NCI-H69 (cell line): Measurements from ENCODE around the gene TSPAN9.

ENCODE experiments used
- DNase-seq: peaks from one replicate; lab custom pipeline; 2025; lab: John Stamatoyannopoulos, UW

TSPAN9 gene

DNA sequence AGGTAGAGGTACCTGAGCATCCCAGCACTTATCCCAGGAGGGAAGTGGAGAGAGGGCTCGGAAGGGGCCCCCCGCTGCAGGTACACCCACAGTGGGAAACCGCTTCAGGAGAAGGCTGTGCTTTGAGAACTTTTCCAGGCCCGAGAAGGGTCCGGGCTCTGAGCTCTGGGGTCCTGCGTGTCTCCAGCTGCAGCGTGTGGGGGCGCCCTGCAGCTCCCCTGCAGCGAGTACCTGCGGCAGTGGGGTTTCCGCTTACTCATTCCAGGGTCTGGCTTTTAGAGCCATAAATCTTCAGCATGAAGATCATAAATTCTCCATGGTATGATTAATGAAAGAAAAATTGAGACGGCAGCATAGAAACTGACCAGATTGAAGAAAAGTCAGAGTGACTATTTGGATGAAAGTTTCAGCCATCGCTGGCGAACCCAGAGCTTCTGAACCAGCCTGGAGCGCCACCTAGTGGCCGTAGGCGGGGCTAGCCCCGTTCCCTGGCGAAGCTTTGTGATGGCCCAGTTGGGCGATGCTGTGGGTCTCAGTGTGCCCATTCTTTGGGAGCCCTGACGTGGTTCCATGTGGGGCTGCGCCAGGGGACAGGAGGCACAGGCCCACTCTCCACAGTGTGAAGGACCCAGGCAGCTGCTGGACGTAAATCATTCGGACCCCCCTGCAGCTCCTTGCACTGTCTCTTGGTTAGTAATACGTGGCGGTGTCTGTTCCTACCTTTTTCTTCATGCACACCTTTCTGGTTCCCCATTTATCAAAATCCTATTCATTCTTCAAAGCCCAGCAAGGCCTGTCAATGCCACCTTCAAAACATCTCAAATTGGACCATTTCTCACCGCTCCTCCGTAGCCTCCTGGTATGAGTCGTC, 198.2 kb downstream of the TSPAN9 start:
- DNase-seq, result peak; percentile 77

DNA sequence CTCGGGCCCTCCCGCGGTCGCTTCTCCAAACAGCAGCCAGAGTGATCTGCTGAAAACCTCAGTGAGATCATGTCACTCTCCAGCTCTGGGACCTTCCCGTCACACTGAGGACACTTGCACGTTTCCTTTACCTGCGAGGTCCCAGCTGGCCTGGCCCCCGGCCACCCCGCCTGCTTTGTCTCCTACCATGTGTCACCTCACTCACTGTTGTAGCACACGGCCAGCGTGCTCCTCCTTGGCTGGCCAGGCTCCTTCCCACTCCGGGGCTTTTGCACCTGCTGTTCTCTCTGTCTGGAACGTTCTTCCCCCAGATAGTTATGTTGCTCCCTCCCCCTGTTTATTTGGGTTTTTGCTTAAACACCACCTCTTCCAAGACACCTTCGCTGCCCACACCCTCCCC, 199.0 kb downstream of the TSPAN9 start:
- no peak for DNase-seq

GRCh38 chr12:3277306-3277943, 200.2 kb downstream of the TSPAN9 start:
- DNase-seq, result no peak

DNA sequence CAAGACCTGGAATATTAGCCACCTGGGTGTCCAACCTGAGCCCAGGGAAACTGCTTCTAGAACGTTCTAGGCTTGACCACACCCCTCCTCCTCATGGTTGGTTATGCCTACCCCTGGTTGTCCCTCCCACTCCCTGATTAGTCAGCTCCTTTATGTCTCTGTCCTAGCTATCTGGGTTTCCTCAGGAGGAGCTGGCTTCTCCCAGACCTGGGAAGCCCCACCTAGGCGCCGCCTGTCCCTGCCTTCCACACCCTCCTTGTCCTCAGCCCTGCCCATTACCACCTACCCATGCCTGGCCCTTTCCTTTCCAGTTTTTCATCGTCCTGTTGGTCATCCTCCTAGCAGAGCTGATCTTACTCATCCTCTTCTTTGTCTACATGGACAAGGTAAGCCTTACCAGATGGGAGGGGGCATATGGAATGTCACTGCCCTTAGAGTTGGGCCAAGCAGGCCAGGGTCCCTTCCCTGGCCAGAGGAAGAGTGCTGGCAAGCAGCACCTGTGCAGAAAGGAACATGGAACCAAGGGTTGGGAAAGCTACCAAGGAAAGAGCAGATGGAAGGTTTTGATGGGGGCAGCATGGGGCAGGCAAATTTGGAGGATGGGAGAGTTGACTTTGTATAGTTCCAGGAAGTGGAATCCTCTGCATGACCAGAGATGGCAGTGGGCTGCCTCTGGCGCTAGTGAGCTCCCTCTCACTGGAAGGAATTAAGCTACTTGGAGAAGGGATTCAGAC, 201.7 kb downstream of the TSPAN9 start:
- no peak for DNase-seq

- DNase-seq, result no peak
Observed at GRCh38 chr12:3279415-3279780, 202.2 kb downstream of the TSPAN9 start.

- no peak for DNase-seq
Observed at GRCh38 chr12:3279832-3280231, 202.7 kb downstream of the TSPAN9 start.

GRCh38 chr12:3280967-3281366, 203.8 kb downstream of the TSPAN9 start:
- no peak for DNase-seq

- no peak for DNase-seq
Observed at GRCh38 chr12:3281588-3282383, 204.6 kb downstream of the TSPAN9 start.

DNA sequence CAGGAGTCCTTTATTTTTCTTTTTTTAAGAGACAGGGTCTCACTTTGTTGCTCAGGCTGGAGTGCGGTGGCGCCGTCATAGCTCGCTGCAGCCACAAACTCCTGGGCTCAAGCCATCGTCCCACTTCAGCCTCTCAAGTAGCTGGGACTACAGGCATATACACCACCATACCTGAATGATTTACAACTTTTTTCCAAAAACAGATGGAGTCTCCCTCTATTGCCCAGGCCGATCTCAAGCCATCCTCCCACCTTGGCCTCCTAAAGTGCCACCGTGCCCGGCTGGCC, 205.1 kb downstream of the TSPAN9 start:
- no peak for DNase-seq

DNA sequence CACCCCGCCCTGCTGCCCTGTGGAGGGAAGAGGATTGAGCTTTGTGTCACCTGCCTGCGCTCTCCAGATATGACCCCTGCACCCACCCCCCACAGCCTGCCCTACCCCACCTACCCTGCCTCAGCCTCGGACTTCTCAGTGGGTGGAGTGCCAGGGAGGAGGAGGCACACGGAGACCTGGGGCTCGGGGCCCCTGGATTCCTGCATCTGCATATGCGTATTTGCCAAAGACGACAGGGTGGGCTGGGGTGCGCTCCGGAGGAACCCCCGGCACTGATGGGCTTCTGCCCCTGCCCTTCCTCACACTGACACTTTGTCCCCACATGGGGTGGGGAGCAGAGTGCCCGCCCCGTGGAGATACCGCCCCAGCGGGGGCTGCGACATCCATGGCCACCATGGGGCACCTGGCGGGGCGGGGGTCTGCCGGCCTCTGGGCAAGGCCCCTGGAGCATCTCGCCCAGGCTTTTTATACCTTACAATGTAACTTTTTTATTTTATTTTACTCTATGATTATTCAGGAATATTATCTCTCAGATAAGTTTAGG, 206.0 kb downstream of the TSPAN9 start:
- DNase-seq, result no peak

- DNase-seq, result no peak
Observed at GRCh38 chr12:3284405-3284804, 207.2 kb downstream of the TSPAN9 start.

DNA sequence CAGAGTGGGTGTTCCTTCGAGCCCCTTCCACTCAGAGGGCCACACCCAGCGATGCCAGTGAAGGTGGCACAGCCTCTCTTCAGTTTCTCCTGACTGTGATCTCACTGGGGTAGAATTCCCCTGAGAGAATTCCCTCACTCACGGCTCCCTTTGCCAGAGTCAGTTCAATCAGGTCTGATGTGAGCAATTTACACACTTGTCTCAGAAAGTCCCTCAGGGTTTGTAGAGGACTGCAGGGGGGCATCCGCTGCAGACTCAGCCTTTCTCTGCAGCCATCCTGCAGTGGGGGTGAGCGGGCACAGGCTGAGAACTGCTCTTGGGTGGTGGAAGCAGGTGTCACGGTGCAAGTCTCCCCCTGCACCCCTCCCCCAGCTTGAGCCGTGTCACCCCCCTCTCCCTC, 208.4 kb downstream of the TSPAN9 start:
- peak; percentile 70 for DNase-seq

DNA sequence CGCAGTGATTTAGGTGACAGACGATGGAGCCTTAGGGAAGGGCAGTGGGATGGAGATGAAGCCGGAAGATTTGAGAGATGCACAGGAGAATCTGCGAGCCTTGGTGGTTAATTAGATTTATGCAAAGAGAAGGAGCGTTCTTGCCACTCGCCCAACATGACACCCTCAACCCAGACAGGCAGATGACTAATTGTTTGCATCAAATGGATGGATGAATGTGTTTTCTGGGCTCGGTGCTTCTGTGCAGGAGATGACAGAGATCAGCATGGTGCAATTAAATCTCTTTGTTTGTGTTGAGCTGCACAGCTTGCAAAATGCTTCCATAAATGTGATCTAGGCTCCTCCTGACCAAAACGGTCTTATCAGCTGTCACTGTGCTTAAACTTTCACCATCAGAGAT, 211.5 kb downstream of the TSPAN9 start:
- DNase-seq, result peak; percentile 82

GRCh38 chr12:3289702-3290101, 212.5 kb downstream of the TSPAN9 start:
- DNase-seq, result no peak

GRCh38 chr12:3291939-3292338, 214.8 kb downstream of the TSPAN9 start:
- no peak for DNase-seq

DNA sequence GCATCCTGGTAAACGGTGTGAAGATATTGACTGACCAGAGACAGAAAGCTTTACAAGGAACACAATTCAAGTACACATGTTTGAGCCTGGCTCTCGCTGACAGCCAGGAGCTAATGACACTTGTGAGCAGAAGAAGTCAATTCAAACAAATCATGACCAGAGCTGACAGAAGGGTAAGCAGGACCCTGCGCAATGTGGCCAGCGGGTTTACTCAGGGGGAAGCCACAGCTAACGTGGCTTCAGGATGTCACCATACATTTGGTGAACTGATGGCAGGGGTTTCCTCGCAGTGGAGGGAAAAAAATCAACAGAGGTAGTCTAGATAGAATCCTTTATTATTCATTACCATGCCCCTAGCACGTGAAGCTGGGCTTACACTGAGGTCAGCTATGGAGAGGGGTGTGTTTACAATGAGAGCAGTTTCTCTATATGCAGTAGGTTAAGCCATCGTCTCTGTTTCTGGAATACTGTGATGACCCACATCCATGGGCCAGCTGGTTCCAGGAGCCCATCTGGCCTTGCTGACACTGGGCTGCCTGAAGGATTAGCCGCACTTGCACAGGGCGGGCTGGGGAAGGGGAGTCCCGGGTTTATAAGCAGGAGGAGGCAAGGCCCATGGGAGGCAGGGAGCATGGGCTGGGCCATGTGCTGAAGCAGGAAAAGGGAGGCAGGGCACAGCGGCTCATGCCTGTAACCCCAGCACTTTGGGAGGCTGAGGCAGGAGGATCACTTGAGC, 215.7 kb downstream of the TSPAN9 start:
- DNase-seq, result no peak

DNA sequence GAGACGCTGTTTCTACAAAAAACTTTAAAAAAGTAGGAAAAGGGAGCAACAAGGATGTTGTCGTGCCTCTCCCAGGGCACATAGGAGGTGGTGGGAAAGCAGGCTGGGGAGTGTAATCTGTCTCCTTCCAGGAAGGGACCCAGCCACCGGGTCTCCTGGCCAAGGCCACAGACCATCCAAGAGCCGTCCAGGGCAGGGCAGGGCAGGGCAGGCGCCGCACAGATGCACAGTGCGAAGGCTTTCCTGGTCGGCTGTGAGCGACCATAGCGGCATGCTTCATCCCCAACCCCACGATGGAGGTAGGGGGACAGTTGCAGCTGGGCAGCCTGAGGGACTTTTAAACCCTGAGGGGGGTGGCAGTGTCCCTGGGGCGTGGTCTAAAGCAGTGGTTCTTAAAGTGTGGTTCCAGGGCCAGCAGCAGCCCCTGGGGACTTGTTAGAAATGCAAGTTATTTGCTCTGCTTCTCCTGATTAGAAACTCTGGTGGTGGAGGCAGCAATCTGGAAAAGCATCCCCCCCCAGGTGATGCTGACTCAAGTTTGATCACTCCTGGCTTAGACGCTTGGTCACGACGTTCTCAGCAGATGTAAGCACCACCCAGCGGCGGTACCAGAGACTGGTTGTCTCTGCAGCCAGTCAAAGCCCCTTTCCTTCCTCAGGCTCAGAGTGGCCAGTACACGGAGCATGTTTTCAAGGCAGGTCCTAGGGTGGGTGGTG, 216.4 kb downstream of the TSPAN9 start:
- no peak for DNase-seq

- DNase-seq, result peak; percentile 90
Observed at GRCh38 chr12:3294481-3294911, 217.3 kb downstream of the TSPAN9 start.

DNA sequence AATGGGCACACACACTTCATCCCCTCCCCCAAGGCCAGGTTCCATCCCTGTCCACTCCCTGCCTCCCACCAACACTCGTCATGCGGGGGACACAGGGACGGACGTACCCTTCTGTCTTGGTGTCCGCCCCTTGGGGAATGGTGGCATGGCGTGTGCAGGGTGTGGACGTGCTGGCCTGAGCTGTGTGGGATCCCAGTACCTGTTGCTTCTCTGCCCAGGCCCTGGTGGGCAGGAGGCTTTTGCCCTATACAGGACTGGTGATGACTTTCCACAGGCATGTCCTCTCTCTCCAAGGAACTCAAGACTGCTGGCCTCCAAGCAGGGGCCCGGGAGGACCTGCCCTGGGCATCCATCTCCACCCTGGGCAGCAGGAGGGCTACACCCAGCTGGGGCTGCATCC, 218.0 kb downstream of the TSPAN9 start:
- no peak for DNase-seq

GRCh38 chr12:3295646-3296408, 218.6 kb downstream of the TSPAN9 start:
- DNase-seq, result no peak
